ENCODE data around the gene LRRC8B. TPM values are rescaled to one million over a fixed set of nuclear protein-coding genes. Genes with fewer than 3 reads are reported as not detected.
A peak's percentile ranks its signal among the peaks of the same experiment; 100 is the strongest.

Gene LRRC8B
- polyA plus RNA-seq, 2 donors, result 1.9 to 3.0 TPM

DNA sequence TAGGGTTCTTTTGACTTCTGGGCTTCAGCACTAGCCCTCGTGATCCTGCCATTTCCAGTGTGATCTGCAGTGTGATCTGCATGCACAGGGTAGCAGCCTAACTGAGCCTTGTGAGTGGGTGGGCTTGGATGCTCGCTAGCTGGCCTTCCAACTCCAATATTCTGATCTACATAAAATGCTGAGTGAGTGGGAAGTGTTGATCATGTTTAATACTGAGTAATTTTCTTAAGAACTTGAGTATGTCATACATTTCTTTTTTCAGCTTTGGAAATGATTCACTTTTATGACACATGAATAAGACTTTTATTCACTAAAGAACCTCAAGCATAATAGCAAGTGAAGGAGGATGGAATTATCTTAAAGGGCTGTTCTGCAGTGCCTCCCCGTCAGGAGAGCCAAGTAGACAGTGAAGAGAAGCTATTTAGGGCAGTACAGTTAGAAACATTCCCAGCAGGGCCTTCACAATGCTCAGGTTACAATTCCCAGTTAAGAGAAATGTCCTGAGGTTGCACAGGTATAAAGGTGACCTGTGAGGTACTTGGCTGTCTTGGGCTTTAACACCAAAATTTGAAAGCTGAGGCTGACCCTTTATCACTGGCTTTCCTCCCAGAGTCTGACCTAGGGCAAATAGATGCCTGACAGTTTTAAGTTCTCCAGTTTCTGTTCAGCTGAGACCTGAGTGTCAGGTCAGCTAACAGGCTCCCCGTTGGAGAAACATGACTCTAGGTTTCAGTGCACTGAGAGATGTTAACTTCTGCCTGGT lies 79.2 kb downstream of the LRRC8B start:
- Histone ChIP-seq H3K9me3 (ENCODE audit: control insufficient read depth in 2 of 2, insufficient read depth in 1 of 2, low read depth in 1 of 2, low read length in 1 of 2) (no peaks in the 10 kb centered on the region), H3K4me1 (ENCODE audit: control insufficient read depth in 2 of 2, insufficient read depth in 2 of 2, low read length in 1 of 2) (no peaks in the 10 kb centered on the region), H3K36me3 (ENCODE audit: control insufficient read depth in 2 of 2, insufficient read depth in 2 of 2, low read length in 1 of 2) (no peaks in the 10 kb centered on the region), H3K4me3 (ENCODE audit: low read depth in 1 of 2, low read length in 2 of 2) (no peak overlapping the region), H3K27ac (ENCODE audit: low read depth in 2 of 2, low read length in 1 of 2) (no peak overlapping the region), H3K27me3 (ENCODE audit: control insufficient read depth in 1 of 2, insufficient read depth in 2 of 2, low read length in 2 of 2) (no peaks in the 10 kb centered on the region)
- WGBS, 2 donors, result 57 to 65% methylated on average over 4 of the region's 4 CpGs

GRCh38 chr1:89604414-89604735 lies 79.7 kb downstream of the LRRC8B start:
- Histone ChIP-seq H3K9me3 (ENCODE audit: control insufficient read depth in 2 of 2, insufficient read depth in 1 of 2, low read depth in 1 of 2, low read length in 1 of 2) (peaks cover 0 to 3% of the 10 kb centered on the region in 2 donors), H3K36me3 (ENCODE audit: control insufficient read depth in 2 of 2, insufficient read depth in 2 of 2, low read length in 1 of 2) (no peaks in the 10 kb centered on the region), H3K4me1 (ENCODE audit: control insufficient read depth in 2 of 2, insufficient read depth in 2 of 2, low read length in 1 of 2) (peaks cover 0 to 3% of the 10 kb centered on the region in 2 donors), H3K27ac (ENCODE audit: low read depth in 2 of 2, low read length in 1 of 2) (no peak overlapping the region), H3K4me3 (ENCODE audit: low read depth in 1 of 2, low read length in 2 of 2) (no peak overlapping the region), H3K27me3 (ENCODE audit: control insufficient read depth in 1 of 2, insufficient read depth in 2 of 2, low read length in 2 of 2) (no peaks in the 10 kb centered on the region)
- whole genome bisulfite sequencing, 2 donors, result 77 to 84% methylated on average over 3 of the region's 3 CpGs

DNA sequence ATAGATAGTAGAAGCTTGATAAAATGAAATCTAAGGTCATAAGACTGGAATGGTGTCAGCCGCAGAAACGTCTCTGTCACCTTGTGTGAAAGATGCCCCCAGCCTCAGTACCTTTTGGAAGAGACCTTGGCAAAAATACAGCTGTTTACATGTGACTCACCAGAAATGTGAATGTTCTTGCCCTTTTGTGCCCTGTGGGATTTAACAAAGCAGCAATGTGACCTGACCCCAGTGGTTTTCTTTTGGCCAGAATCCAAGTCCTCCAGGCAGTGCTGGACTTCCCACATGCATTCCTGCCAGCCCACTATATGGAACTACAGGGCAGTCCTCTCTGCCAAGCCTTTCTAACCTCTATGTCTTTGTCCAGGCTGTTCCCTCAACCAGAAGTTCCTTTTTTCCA lies 81.1 kb downstream of the LRRC8B start:
- no peak overlapping the region for H3K4me3 ChIP-seq (ENCODE audit: low read depth in 1 of 2, low read length in 2 of 2)
- peaks cover 0 to 3% of the 10 kb centered on the region in 2 donors for H3K9me3 ChIP-seq (ENCODE audit: control insufficient read depth in 2 of 2, insufficient read depth in 1 of 2, low read depth in 1 of 2, low read length in 1 of 2)
- WGBS, 2 donors, result 61 to 79% methylated on average over 2 of the region's 2 CpGs
- H3K27ac ChIP-seq (ENCODE audit: low read depth in 2 of 2, low read length in 1 of 2), result no peak overlapping the region
- H3K4me1 ChIP-seq (ENCODE audit: control insufficient read depth in 2 of 2, insufficient read depth in 2 of 2, low read length in 1 of 2), result peaks cover 4 to 13% of the 10 kb centered on the region in 2 donors
- no peaks in the 10 kb centered on the region for H3K27me3 ChIP-seq (ENCODE audit: control insufficient read depth in 1 of 2, insufficient read depth in 2 of 2, low read length in 2 of 2)
- peaks cover 0 to 3% of the 10 kb centered on the region in 2 donors for H3K36me3 ChIP-seq (ENCODE audit: control insufficient read depth in 2 of 2, insufficient read depth in 2 of 2, low read length in 1 of 2)

DNA sequence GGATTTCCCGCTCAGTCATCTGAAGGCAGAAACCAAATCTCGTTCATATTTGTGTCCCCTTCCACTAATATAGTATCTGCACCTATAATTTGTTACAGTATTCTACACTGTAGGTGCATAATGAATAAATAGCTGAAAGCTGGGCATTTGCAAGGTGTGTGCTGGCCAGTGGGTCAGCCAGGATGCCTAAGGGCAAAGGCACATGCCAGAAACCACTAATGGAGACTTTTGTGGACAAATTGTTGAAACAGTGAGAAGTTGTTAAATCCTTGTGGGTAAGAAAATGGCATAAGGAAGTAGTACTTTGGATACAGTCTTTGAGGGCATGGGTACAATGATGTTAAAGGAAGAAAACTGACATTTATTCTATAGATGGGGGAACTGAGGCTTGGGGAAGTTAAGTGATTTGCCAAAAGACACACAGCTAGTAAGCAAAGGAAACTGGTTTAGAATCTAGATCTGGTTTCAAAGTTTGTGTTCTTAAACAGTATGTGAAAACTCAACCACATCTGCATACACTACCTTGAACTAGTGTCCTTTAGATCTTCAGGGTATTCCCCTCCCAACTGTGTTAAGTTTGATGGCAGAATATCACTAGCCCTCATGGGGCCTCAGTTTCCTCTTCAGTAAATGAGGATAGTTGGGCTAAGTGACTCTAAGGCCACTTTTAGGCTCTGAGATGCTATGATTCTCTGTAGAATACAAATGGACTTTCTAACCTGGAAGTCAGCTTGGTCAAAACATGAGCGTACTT lies 81.8 kb downstream of the LRRC8B start:
- Histone ChIP-seq H3K4me3 (ENCODE audit: low read depth in 1 of 2, low read length in 2 of 2) (no peak overlapping the region), H3K9me3 (ENCODE audit: control insufficient read depth in 2 of 2, insufficient read depth in 1 of 2, low read depth in 1 of 2, low read length in 1 of 2) (peaks cover 0 to 3% of the 10 kb centered on the region in 2 donors), H3K4me1 (ENCODE audit: control insufficient read depth in 2 of 2, insufficient read depth in 2 of 2, low read length in 1 of 2) (peaks cover 4 to 13% of the 10 kb centered on the region in 2 donors), H3K36me3 (ENCODE audit: control insufficient read depth in 2 of 2, insufficient read depth in 2 of 2, low read length in 1 of 2) (peaks cover 0 to 3% of the 10 kb centered on the region in 2 donors), H3K27ac (ENCODE audit: low read depth in 2 of 2, low read length in 1 of 2) (no peak overlapping the region), H3K27me3 (ENCODE audit: control insufficient read depth in 1 of 2, insufficient read depth in 2 of 2, low read length in 2 of 2) (no peaks in the 10 kb centered on the region)
- 89 to 96% methylated on average over 3 of the region's 3 CpGs for WGBS, 2 donors

GRCh38 chr1:89607156-89607555 lies 82.5 kb downstream of the LRRC8B start:
- Histone ChIP-seq H3K27ac (ENCODE audit: low read depth in 2 of 2, low read length in 1 of 2) (no peak overlapping the region), H3K36me3 (ENCODE audit: control insufficient read depth in 2 of 2, insufficient read depth in 2 of 2, low read length in 1 of 2) (peaks cover 0 to 3% of the 10 kb centered on the region in 2 donors), H3K4me1 (ENCODE audit: control insufficient read depth in 2 of 2, insufficient read depth in 2 of 2, low read length in 1 of 2) (peaks cover 4 to 13% of the 10 kb centered on the region in 2 donors), H3K9me3 (ENCODE audit: control insufficient read depth in 2 of 2, insufficient read depth in 1 of 2, low read depth in 1 of 2, low read length in 1 of 2) (peaks cover 0 to 3% of the 10 kb centered on the region in 2 donors), H3K4me3 (ENCODE audit: low read depth in 1 of 2, low read length in 2 of 2) (no peak overlapping the region), H3K27me3 (ENCODE audit: control insufficient read depth in 1 of 2, insufficient read depth in 2 of 2, low read length in 2 of 2) (no peaks in the 10 kb centered on the region)
- 78 to 80% methylated on average over 2 of the region's 2 CpGs for WGBS, 2 donors

DNA sequence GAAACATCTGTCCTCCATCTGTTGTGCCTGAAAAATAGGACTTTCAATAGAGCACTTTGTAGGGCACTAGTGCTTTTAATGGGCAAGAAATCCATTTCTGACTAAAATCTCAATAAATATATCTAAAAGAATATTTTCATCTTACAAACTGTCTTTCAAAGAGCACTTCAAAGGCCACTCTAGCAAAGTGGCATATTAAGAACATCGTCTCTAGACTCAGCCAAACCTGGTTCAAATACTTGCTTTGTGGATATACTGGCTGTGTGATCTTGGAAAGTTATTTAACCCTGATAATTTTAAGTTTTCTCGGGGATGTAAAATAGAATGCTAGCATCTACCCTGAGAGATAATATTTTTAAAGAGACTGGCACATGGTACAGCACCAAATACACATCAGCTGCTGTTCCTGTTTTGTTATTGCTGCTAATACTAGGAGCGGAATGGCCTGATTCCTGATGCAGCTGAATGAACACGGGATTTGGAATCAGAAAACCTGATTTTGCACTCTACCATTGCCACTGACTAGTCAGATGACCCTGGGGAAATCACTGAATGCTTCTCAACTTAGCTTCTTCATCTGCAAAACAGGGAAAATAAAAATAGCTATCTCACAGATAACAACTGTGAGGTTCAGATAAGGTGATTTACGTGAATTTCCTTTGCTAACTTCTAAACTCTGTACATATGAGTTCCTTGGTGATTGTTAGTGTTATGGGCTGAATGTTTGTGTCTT lies 83.1 kb downstream of the LRRC8B start:
- Histone ChIP-seq H3K4me3 (ENCODE audit: low read depth in 1 of 2, low read length in 2 of 2) (no peak overlapping the region), H3K36me3 (ENCODE audit: control insufficient read depth in 2 of 2, insufficient read depth in 2 of 2, low read length in 1 of 2) (peaks cover 0 to 3% of the 10 kb centered on the region in 2 donors), H3K27ac (ENCODE audit: low read depth in 2 of 2, low read length in 1 of 2) (no peak overlapping the region), H3K4me1 (ENCODE audit: control insufficient read depth in 2 of 2, insufficient read depth in 2 of 2, low read length in 1 of 2) (peaks cover 4 to 13% of the 10 kb centered on the region in 2 donors), H3K9me3 (ENCODE audit: control insufficient read depth in 2 of 2, insufficient read depth in 1 of 2, low read depth in 1 of 2, low read length in 1 of 2) (peaks cover 0 to 3% of the 10 kb centered on the region in 2 donors), H3K27me3 (ENCODE audit: control insufficient read depth in 1 of 2, insufficient read depth in 2 of 2, low read length in 2 of 2) (no peaks in the 10 kb centered on the region)
- WGBS, 2 donors, result 82 to 88% methylated on average over 5 of the region's 5 CpGs

DNA sequence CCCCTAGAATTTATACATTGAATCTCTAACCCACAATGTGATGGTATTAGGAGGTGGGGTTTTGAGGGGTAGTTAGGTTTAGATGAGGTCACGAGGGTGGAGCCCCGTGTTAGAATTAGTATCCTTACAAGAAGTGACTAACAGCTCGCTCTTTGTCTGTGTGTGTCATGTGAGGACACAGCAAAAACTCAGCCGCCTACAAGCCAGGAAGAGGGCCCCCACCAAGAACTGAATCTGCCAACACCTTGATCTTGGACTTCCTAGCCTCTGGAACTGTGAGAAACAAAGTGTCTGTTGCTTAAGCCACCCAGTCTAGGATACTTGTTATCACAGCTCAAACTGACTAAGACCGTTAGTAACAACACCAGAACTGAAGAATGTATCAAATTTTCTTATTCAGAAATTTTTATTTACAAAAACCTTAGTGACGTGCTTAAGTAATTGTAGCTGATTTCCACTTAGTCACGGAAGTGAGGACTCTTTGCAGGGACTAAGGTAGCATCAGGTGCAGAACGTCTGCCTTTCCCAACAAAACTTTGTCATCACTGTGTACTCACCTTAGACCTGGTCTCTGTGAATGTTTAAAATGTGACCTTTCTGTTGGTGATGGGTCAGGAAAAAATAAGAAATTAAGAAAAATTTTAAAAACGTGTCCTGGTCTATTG lies 83.8 kb downstream of the LRRC8B start:
- WGBS, 2 donors, result 56 to 57% methylated on average over 9 of the region's 9 CpGs
- Histone ChIP-seq H3K4me1 (ENCODE audit: control insufficient read depth in 2 of 2, insufficient read depth in 2 of 2, low read length in 1 of 2) (peaks cover 4 to 13% of the 10 kb centered on the region in 2 donors), H3K27ac (ENCODE audit: low read depth in 2 of 2, low read length in 1 of 2) (no peak overlapping the region)

DNA sequence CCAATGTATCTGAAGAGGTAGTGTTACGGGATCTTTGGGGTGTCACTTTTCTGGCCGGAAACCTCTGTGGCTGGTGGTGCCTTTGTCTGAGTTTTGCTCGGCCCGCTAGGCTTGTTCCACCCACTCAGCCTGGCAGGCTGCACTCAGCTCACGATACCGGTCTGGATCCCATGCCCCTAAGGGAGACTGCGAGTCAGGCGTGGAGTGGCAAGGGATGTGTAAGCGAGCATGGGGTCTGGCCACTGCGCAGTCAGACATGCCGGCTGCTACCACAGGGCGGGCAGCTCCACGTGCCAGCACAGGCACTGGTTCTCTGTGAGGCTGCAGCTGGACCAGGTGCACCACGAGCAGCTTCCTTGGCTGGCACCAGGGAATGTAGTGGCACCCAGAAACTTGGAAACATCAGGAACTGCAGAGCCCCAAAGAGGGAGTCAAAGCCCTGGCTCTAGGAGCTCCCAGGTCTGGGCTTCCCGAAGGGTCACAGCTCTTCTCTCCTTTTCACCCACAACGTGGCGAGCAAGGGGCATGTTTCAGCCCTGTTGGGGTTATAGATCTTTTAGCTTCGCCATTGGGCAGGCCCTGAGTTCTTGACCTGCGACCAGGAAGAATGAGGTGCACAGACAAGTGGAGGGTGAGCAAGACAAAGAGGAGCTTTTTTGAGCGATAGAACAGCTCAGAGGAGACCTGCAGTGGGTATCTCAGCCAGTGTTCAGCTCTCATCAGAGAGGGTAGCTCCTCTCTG lies 84.5 kb downstream of the LRRC8B start:
- H3K27ac ChIP-seq (ENCODE audit: low read depth in 2 of 2, low read length in 1 of 2), result peak overlapping the region; percentile 17 to 50
- H3K9me3 ChIP-seq (ENCODE audit: control insufficient read depth in 2 of 2, insufficient read depth in 1 of 2, low read depth in 1 of 2, low read length in 1 of 2), result peaks cover 0 to 3% of the 10 kb centered on the region in 2 donors
- H3K4me1 ChIP-seq (ENCODE audit: control insufficient read depth in 2 of 2, insufficient read depth in 2 of 2, low read length in 1 of 2), result peaks cover 4 to 13% of the 10 kb centered on the region in 2 donors
- no peak overlapping the region for H3K4me3 ChIP-seq (ENCODE audit: low read depth in 1 of 2, low read length in 2 of 2)
- H3K36me3 ChIP-seq (ENCODE audit: control insufficient read depth in 2 of 2, insufficient read depth in 2 of 2, low read length in 1 of 2), result peaks cover 0 to 3% of the 10 kb centered on the region in 2 donors
- WGBS, 2 donors, result 59 to 73% methylated on average over 20 of the region's 20 CpGs
- no peaks in the 10 kb centered on the region for H3K27me3 ChIP-seq (ENCODE audit: control insufficient read depth in 1 of 2, insufficient read depth in 2 of 2, low read length in 2 of 2)

More for the DNA sequence above, 83.8 kb downstream of the LRRC8B start:
- Histone ChIP-seq H3K27me3 (ENCODE audit: control insufficient read depth in 1 of 2, insufficient read depth in 2 of 2, low read length in 2 of 2) (no peaks in the 10 kb centered on the region), H3K9me3 (ENCODE audit: control insufficient read depth in 2 of 2, insufficient read depth in 1 of 2, low read depth in 1 of 2, low read length in 1 of 2) (peaks cover 0 to 3% of the 10 kb centered on the region in 2 donors), H3K4me3 (ENCODE audit: low read depth in 1 of 2, low read length in 2 of 2) (no peak overlapping the region), H3K36me3 (ENCODE audit: control insufficient read depth in 2 of 2, insufficient read depth in 2 of 2, low read length in 1 of 2) (peaks cover 0 to 3% of the 10 kb centered on the region in 2 donors)
